Panc1 (cell line): ENCODE data around the gene MYOG.

Source experiments
- CTCF ChIP-seq: fragments of 450-650 bp; IDR thresholded peaks from 2 replicates; pipeline ENCODE4 v1.5.1; 2017; ENCODE audit warnings: mild to moderate bottlenecking
- POLR2AphosphoS5 ChIP-seq: IDR thresholded peaks from 2 replicates; pipeline ENCODE4 v1.6.1; 2012; ENCODE audit warnings: mild to moderate bottlenecking, low read depth, low read length, moderate library complexity
- REST ChIP-seq, 2 experiments: IDR thresholded peaks; 2 replicates each; pipeline ENCODE4 v1.6.1; 2011 to 2012; ENCODE audit warnings: low read depth in 2 of 2, control low read depth in 1 of 2, low read length in 1 of 2, mild to moderate bottlenecking in 1 of 2, moderate library complexity in 1 of 2; ENCODE audit not compliant: insufficient read depth in 1 of 2
- SIN3A ChIP-seq: IDR thresholded peaks from 2 replicates; pipeline ENCODE4 v1.6.1; 2012; ENCODE audit warnings: low read depth, mild to moderate bottlenecking, low read length, moderate library complexity, borderline replicate concordance; ENCODE audit not compliant: insufficient read depth
- TCF7L2 ChIP-seq: IDR thresholded peaks from 2 replicates; pipeline ENCODE4 v1.6.1; 2011; ENCODE audit warnings: mild to moderate bottlenecking, low read depth, low read length, inconsistent platforms

DNA sequence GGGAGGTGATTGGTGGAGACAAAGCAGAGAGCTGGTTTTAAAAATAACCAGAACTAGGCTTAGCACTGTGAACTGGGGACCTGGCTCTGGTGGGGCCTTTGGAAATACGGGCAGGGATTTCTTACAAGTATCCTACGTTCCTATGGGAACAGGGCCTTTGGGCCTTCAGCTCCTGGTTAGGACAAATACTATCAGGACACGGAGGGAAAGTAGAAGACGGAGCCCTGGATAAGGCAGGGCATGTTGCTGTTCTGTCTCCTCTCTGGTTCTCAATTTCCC lies 5.3 kb upstream of the MYOG start:
- TF ChIP-seq CTCF (no peak), POLR2AphosphoS5 (no peak), REST (IDR thresholded peaks at IDR 0.05; ENCODE audit: insufficient read depth in 1 of 2, low read depth in 2 of 2, low read length in 1 of 2) (no peak), TCF7L2 (no peak), SIN3A (no peak)
